Measurements from ENCODE around the gene SLC38A3. TPM values are rescaled to one million over a fixed set of nuclear protein-coding genes. Genes with fewer than 3 reads are reported as not detected.

The SLC38A3 gene
- total and polyA plus RNA-seq, 9 of the 15 experiments (the other 6 are each of a cell fraction or from before 2014, with no cell fraction given): 0.09 to 0.38 (median 0.16) TPM; not detected in 6

GRCh38 chr3:50261505-50261904, 56.4 kb downstream of the SLC38A3 start (continued):
- no peak for TF ChIP-seq REST (IDR thresholded peaks at IDR 0.05; ENCODE audit: borderline replicate concordance)
- TF ChIP-seq REST (CRISPR knock-in tag; IDR thresholded peaks at IDR 0.05; ENCODE audit: low read depth): no peak
- TF ChIP-seq ELF1 (tag; IDR thresholded peaks at IDR 0.05): no peak
- no peak for TF ChIP-seq U2AF1 (optimal IDR thresholded peaks at IDR 0.05; ENCODE audit: low read depth, low read length)
- TF ChIP-seq ZNF212 (CRISPR knock-in tag; IDR thresholded peaks at IDR 0.05): no peak
- TF ChIP-seq TAF7 (tag; IDR thresholded peaks at IDR 0.05): no peak
- TF ChIP-seq POU5F1 (IDR thresholded peaks at IDR 0.05; ENCODE audit: borderline replicate concordance, low read depth, low read length, partially characterized antibody): no peak
- no peak for TF ChIP-seq RBM17 (IDR thresholded peaks at IDR 0.05; ENCODE audit: borderline replicate concordance, low read depth, low read length)
- no peak for TF ChIP-seq ZNF507 (tag; conservative IDR thresholded peaks at IDR 0.05)
- no peak for TF ChIP-seq ILF3 (IDR thresholded peaks at IDR 0.05; ENCODE audit: borderline replicate concordance)
- TF ChIP-seq ZFPM2 (CRISPR knock-in tag; IDR thresholded peaks at IDR 0.05): no peak
- no peak for TF ChIP-seq STAT5B (CRISPR knock-in tag; IDR thresholded peaks at IDR 0.05)
- no peak for TF ChIP-seq THRAP3 (IDR thresholded peaks at IDR 0.05; ENCODE audit: borderline replicate concordance)
- no peak for TF ChIP-seq MITF (IDR thresholded peaks at IDR 0.05)
- no peak for TF ChIP-seq ZNF707 (CRISPR knock-in tag; conservative IDR thresholded peaks at IDR 0.05)
- no peak for TF ChIP-seq TOE1 (IDR thresholded peaks at IDR 0.05; ENCODE audit: borderline replicate concordance)
- no peak for TF ChIP-seq TOE1 (CRISPR knock-in tag; IDR thresholded peaks at IDR 0.05; ENCODE audit: borderline replicate concordance, low read depth)

All from K562 (cell line).